ENCODE measurements around the gene CACNA1I. TPM values are rescaled to one million over a fixed set of nuclear protein-coding genes. Genes with fewer than 3 reads are reported as not detected.
A peak's percentile ranks its signal among the peaks of the same experiment; 100 is the strongest.

Gene CACNA1I
- total RNA-seq, 2 experiments from 2014 or later = 0.07 to 0.09 TPM

DNA sequence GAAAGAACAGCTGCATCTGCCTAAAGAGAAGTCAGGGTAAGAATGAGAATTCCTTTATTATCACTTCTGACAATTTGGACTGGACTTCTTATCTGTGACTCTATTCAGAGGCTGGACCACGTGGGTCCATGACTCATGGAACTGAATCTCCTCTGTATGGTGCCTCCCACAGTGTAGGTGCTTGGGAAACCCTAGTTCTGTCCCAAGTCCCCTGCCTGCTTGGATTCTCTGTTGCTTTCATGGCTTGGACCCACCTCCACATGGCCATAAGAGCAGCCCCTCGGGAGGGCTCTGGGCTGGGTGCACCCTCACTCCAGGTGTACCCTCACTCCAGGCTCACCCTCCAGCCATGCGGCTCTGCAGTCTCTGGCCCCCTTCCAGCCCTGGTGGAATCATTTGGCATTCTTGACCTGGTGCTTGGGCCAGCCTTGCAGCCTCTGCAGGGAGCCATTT is 153.4 kb downstream of the CACNA1I start:
- H3K36me3 Mint-ChIP-seq (ENCODE audit: low read depth) = no peaks in the 10 kb centered on the region
- H3K27me3 Mint-ChIP-seq = no peaks in the 10 kb centered on the region
- DNase-seq = no peak
- H3K4me3 Mint-ChIP-seq = no peak overlapping the region
- no peak for ATAC-seq
- TF ChIP-seq, protein P1, sequence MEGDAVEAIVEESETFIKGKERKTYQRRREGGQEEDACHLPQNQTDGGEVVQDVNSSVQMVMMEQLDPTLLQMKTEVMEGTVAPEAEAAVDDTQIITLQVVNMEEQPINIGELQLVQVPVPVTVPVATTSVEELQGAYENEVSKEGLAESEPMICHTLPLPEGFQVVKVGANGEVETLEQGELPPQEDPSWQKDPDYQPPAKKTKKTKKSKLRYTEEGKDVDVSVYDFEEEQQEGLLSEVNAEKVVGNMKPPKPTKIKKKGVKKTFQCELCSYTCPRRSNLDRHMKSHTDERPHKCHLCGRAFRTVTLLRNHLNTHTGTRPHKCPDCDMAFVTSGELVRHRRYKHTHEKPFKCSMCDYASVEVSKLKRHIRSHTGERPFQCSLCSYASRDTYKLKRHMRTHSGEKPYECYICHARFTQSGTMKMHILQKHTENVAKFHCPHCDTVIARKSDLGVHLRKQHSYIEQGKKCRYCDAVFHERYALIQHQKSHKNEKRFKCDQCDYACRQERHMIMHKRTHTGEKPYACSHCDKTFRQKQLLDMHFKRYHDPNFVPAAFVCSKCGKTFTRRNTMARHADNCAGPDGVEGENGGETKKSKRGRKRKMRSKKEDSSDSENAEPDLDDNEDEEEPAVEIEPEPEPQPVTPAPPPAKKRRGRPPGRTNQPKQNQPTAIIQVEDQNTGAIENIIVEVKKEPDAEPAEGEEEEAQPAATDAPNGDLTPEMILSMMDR (IDR thresholded peaks at IDR 0.05) = no peak
- POLR2A ChIA-PET = no interaction called here
- intact Hi-C loops (cut with micrococcal nuclease) = no loop called here
- H3K27ac Mint-ChIP-seq = no peak overlapping the region
- no peaks in the 10 kb centered on the region for H3K9me3 Mint-ChIP-seq
- CTCF ChIA-PET = no interaction called here
- H3K4me1 Mint-ChIP-seq (ENCODE audit: low read depth) = no peaks in the 10 kb centered on the region

DNA sequence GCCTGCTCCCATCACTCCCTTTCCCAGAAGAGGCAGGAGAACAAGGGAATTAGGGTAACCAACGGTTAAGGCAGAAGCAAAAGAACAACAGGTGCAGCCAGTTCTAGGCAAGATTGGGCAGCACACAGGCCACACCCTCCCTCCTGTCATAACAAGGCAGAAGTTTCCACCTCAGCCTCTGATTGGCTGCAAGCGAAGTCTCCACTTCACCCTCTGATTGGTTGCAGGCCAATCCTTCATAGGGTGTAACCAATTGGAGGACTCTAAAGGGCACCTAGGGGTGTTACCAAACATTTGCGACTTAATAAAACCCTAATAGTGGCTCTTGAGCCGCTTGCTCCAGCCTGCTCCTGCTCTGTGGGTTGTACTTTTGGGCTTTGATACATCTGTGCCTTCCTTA is 153.8 kb downstream of the CACNA1I start:
- Mint-ChIP-seq H3K27ac (no peak overlapping the region), H3K27me3 (no peaks in the 10 kb centered on the region), H3K36me3 (ENCODE audit: low read depth) (no peaks in the 10 kb centered on the region), H3K4me3 (no peak overlapping the region), H3K9me3 (no peaks in the 10 kb centered on the region), H3K4me1 (ENCODE audit: low read depth) (no peaks in the 10 kb centered on the region)
- intact Hi-C loops (cut with micrococcal nuclease) = no loop called here
- TF ChIP-seq, protein P1 (IDR thresholded peaks at IDR 0.05) = no peak
- ATAC-seq (peak; percentile 47), DNase-seq (no peak)
- POLR2A ChIA-PET = no interaction called here
- CTCF ChIA-PET = interaction anchor here (0.7 kb wide), 1 partner anchor 83 kb away, joined by 3 read pairs; no protein-coding TSS in a partner anchor

- Mint-ChIP-seq H3K4me3 (no peak overlapping the region), H3K27ac (no peak overlapping the region), H3K9me3 (no peaks in the 10 kb centered on the region), H3K27me3 (no peaks in the 10 kb centered on the region), H3K36me3 (ENCODE audit: low read depth) (no peaks in the 10 kb centered on the region), H3K4me1 (ENCODE audit: low read depth) (no peaks in the 10 kb centered on the region)
- ChIA-PET CTCF (interaction anchor here (0.7 kb wide), 1 partner anchor 83 kb away, joined by 3 read pairs; no protein-coding TSS in a partner anchor), POLR2A (no interaction called here)
- intact Hi-C loops (cut with micrococcal nuclease) = no loop called here
- TF ChIP-seq, protein P1 (IDR thresholded peaks at IDR 0.05) = no peak
- DNase-seq (no peak), ATAC-seq (no peak)
Observed at GRCh38 chr22:39724857-39725256, 154.3 kb downstream of the CACNA1I start.

DNA sequence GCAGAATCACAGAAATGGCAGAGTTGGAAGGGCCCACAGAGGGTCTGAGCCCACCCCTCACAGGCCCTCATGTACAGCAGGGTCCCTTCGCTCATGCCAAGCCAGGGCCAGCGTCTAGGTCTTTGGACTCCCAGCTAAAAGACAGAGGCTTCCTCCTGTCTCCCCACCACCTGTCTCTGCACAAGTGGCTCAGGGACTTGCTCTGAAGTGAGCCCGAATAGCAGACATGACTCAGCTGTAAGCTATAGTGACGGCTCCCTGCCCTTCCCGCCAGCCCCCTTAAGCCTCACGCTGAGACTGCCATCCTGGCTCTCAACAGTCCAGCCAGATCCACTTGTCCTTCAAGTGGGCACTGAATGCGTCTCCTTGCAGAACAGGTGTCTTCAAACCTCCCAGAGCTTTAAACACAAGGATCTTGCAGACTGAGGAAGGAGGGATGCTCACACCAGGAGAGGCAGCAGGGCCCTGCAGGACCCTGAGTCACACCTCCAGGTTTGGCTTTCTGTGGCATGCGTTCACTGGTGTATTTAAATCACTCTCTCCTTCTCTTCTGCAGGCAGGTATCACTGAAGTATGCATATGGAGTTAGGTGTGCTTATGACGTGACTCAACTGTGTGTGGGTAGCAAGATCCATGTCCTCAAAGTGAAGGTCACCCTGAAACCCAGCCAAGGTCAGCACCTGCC is 154.9 kb downstream of the CACNA1I start:
- POLR2A ChIA-PET = no interaction called here
- ATAC-seq (no peak), DNase-seq (no peak)
- H3K9me3 Mint-ChIP-seq = no peaks in the 10 kb centered on the region
- CTCF ChIA-PET = no interaction called here
- no peak overlapping the region for H3K27ac Mint-ChIP-seq
- TF ChIP-seq, protein P1 (IDR thresholded peaks at IDR 0.05) = no peak
- no peaks in the 10 kb centered on the region for H3K36me3 Mint-ChIP-seq (ENCODE audit: low read depth)
- H3K27me3 Mint-ChIP-seq = no peaks in the 10 kb centered on the region
- intact Hi-C loops (cut with micrococcal nuclease) = no loop called here
- no peaks in the 10 kb centered on the region for H3K4me1 Mint-ChIP-seq (ENCODE audit: low read depth)
- no peak overlapping the region for H3K4me3 Mint-ChIP-seq

DNA sequence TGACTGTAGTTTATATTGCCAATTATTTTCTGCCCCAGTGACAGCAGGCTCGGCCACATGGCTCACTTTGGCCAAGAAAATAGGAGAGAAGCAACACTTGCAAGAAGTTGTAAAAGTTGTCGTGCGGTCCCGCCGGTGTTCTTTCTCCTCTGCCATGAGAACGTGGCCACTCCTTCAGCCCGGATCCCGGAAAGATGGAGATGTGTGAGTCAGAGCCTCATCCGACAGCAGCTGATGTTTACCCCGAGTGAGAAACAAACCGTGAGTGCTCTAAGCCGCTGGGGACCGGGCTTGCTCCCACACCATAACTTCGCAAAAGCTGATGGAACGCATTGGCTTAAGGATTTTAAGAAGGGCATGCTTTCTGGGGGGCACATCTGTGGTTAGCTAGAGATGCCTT is 157.0 kb downstream of the CACNA1I start:
- H3K4me1 Mint-ChIP-seq (ENCODE audit: low read depth) = no peaks in the 10 kb centered on the region
- TF ChIP-seq, protein P1 (IDR thresholded peaks at IDR 0.05) = no peak
- ATAC-seq (no peak), DNase-seq (no peak)
- no peaks in the 10 kb centered on the region for H3K9me3 Mint-ChIP-seq
- CTCF ChIA-PET = no interaction called here
- no peak overlapping the region for H3K27ac Mint-ChIP-seq
- no peaks in the 10 kb centered on the region for H3K36me3 Mint-ChIP-seq (ENCODE audit: low read depth)
- H3K4me3 Mint-ChIP-seq = no peak overlapping the region
- POLR2A ChIA-PET = interaction anchor here (0.6 kb wide), 1 partner anchor 104 kb away, joined by 6 read pairs; no protein-coding TSS in a partner anchor
- intact Hi-C loops (cut with micrococcal nuclease) = no loop called here
- H3K27me3 Mint-ChIP-seq = no peaks in the 10 kb centered on the region

Data from activated CD8-positive, alpha-beta T cell treated with anti-CD3 and anti-CD28 coated beads for 36 hours (primary cell).